NCI-H1092 (cell line): ENCODE measurements around the gene EPS8L1.
"Not testable (repeated sequence)": the region's sequence is repeated elsewhere in the genome, so short reads cannot be mapped to it uniquely, and the experiment has no call there.

Experiments
- DNase-seq: peaks from one replicate; lab custom pipeline; 2025; lab: John Stamatoyannopoulos, UW

The EPS8L1 gene

DNA sequence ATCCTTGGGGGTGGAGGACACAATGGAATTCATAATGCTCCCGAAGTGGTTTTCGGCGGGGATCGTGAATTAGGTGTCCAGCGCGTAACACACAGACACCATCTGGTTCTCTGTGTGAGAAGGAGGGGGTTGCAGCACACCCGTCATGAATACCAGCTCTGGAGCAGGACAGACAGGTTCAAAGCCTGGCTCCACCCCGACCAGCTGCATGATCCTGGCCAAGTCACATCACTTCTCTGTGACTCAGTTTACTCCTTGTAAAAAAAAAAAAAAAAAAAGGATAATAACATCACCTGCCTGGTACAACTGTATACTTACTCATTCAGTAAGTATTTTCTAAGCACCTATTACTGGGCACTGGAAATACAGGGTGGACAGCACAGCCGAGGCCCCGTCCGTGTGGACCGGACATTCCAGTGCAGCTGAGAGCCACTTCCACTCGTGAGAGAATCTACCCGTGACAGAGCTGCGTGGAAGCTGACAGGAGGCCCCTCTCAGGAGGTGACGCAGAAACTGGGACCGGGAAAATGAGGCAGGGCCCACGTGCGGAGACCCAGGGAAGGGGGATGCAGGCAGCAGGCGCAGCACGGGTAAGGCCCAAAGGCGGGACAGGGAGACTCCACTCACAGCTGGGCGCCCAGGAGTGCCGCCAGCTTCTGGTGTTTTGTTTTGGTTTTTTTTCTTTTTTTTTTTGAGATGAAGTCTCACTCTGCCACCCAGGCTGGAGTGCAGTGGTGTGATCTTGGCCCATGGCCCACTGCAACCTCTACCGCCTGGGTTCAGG is 24.7 kb upstream of the EPS8L1 start:
- no peak for DNase-seq

DNA sequence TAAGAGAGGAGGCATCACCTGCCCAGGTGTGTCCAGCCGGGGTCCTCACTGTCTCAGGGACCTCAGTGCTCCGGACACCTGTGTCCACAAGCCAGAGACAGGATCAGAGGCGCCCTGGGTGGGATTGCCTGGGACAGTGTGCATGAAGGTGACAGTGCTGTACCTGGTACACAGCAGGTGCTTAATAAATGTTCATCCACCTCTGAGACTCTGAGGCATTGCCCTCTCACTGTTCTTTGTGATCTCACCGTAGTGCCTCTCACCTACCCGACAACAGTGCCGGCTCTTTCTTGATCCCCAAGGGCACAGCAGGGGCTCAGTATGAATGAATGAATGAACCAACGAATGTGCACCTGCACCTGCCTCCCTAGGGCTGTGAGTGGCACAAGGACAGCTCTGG is 21.9 kb upstream of the EPS8L1 start:
- no peak for DNase-seq

DNA sequence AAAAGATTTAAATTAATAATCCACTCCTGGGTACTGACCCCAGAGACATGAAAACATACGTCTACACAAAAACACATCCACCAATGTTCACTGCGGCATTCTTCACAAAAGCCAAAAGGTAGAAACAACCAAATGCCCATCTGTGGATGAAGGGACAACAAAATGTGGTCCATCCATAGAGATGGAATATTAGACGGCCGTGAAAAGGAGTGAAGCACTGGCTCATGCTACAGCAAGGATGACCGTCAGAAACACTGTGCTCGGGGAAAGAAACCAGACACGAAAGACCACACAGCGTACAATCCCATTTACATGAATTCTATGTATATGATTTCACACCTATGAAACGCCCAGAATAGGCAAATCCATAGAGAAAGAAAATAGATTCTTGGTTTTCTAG is 18.8 kb upstream of the EPS8L1 start:
- no peak for DNase-seq

DNA sequence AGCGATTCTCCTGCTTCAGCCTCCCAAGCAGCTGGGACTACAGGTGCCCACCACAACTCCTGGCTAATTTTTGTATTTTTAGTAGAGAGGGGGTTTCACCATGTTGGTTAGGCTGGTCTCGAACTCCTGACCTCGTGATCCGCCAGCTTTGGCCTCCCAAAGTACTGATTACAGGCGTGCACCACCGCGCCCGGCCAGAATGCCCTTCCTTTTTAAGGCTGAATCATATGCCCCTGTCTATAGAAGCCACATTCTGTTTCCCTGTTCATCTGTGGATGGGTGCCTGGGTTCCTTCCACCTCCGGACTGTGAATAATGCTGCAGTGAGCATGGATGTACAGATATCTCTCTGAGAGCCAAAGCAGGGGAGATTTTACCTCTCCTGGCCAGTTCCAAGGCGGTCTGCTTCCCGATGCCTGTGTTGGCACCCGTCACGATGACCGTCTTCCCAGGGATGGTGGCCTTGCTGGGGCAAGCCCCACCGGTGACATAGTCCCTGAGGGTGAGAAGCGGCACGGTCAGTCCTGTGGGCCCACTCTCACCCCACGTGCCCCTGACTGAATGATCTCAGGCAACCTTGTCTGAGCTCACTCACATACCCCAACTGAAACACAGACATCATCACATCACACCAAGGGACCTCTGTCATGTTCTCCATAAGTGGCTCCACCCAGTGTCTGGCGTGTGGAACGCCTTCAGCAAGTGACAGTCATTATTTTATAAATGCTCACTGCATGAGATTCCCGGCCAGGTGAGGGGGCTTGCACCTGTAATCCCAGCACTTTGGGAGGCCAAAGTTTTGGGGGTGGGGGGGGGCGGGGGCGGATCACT is 16.7 kb upstream of the EPS8L1 start:
- no peak for DNase-seq

DNA sequence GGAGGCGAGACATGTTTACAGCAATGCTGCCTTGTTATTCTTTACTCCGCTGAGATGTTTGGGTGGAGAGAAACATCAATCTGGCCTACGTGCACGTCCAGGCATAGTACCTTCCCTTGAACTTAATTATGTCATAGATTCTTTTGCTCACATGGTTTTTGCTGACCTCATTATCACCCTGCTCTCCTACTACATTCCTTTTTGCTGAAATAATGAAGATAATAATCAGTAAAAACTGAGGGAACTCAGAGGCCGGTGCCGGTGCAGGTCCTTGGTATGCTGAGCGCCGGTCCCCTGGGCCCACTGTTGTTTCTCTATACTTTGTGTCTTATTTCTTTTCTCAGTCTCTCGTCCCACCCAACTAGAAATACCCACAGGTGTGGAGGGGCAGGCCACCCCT is 15.4 kb upstream of the EPS8L1 start:
- DNase-seq, result not testable (repeated sequence)

DNA sequence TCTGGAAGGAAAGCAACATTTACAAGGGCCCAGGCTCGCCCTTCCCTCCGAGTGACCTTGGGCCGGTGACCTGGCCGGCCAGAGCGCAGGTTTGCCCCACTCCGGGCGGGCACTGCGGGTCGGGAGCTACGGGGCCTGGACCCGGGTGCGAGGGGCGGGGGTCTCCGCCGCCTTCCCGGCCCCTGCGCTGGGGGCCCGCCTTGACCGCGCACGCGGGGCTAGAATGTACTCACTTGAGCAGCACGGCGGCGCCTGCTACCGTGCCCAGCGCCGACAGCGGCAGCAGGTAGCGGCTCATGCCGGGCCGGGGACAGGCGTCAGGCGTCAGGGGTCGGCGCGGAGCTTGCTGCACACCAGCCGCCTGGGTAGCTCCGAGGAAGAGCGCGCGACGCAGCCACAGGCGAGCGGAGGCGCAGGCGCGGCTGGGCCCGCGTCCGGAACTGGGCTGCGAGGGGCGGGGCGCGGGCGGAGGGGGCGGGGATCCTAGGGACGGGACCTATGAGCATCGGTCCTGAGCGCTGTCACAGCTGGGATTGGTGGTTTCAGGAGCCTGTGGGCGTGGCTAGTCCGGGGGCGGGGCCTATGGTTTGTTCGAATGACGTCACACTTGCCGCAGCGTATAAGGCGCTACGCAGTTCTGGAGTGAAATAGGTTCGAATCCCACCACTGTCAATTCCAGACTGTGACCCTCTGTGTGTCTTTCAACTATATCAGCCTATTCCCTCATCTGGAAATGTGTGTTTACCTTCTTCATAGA is 12.8 kb upstream of the EPS8L1 start, which contains the start of gene RDH13:
TSS of gene RDH13 (minus strand) at position 414 of the 757 bp plus-strand sequence. CDS start at position 298, 116 bp downstream.
- peak; percentile 89 for DNase-seq

DNA sequence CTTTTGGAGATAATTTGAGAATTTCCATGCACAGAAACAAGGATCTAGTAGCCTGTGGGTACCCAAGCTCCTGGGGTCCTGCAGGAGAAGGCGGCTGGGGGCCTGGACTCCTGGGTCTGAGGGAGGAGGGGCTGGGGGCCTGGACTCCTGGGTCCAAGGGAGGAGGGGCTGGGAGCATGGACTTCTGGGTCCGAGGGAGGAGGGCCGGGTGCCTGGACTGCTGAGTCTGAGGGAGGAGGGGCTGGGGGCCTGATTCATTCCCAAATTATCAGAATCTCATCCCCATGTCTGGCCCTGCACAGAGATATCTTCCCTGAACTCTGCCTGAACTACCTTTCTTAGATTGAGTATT is 12.2 kb upstream of the EPS8L1 start:
- no peak for DNase-seq

DNA sequence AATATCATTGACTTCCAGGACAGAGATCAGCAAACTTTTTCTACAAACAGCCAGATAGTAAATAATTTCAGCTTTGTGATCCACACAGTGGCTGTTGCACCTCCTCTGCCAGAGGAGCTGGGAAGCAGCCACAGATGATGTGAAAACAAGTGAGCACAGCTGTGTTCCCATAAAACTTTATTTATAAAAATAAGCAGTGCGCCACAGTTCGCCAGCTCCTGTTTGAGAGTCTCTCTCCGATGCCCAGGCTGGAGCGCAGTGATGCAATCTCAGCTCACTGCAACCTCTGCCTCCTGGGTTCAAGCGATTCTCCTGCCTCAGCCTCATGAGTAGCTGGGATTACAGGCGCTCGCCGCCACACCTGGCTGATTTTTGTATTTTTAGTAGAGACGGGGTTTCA is 10.2 kb upstream of the EPS8L1 start:
- DNase-seq, result not testable (repeated sequence)

DNA sequence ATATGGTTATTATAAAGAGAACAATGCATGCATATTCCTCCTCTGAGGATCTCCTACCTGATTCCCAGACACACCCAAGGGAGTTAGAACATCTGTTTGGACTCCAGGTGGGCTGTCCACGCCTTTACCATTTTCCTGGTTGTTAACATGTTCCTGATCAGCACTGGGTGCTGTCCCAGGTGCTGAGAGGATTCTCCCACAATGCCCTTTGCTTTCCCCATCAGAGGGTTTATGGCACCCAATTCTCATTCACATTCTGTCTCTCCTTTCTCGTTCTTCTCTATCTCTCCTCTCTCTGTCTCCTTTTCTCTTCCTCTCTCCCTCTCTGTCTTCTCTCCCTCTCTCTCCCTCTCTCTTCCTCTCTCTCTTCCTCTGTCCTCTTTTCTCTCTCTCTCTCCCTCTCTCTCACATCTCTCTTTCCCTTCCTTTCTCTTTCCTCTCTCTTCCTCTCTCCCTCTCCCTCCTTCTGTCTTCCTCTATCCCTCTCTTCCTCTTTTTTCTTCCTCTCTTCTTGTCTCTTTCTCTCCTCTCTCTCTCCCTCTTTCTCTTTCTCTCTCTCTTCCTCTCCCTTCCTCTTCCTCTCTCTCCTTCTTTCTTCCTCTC is 9.5 kb upstream of the EPS8L1 start:
- DNase-seq, result no peak

DNA sequence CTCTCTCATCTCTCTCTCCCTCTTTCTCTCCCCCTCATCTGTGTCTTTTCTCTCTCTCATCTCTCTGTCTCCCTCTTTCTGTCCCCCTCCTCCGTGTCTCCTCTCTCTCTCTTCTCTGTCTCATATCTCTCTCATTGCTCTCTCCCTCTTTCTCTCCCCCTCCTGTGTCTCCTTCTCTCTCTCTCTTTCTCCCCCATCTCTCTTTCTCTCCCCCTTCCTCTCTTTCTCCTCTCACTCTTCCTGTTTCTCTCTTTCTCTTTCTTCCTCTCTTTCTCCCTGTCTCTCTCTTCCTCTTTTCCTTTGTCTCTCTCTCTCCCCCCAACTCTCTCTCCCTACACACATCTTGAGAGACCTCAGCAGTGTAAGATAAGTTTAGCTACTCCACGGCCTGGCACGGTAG is 7.8 kb upstream of the EPS8L1 start:
- no peak for DNase-seq

DNA sequence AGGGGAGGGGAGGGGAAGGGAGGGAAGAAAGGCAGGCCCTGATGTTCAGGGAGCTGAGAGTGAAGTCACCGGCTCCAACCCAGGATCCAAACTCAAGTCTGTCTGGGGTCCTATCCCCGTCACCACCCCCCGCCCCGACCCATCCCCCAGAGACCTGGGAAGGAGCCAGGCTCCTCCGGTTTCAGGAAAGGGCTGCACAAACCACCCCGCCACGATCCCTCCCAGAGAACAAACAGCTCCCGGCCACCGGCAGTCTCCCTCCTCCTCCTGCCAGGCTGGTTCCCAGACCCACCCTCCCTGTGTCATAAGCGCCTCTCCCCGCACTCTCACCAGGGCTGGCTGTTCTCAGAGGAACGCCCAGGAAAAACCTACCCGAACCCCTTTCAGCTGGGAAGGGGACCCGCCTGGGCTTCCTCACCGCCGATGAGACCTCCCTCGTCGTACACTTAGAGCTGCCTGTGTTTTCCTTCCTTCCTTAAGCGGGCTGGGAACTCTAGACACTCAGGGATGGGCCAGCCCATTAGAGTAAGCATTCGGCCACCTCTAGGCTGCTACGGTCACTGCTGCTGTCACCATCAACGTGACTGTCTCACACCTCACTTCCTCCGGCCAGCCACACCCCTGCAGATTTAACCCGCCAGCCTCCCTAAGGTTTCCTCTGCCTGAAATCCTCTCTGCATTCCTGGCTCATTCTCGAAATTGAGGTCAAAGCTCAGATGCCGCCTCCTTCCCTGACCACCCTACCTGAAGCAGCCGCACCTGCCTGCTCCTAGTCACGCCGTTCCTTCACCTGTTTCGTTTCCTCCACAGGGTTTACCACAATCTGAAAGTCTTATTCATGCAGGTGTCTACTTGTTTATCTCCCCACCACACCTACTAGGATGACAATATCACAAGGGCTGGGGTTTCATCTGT is 6.5 kb upstream of the EPS8L1 start:
- DNase-seq, result no peak

DNA sequence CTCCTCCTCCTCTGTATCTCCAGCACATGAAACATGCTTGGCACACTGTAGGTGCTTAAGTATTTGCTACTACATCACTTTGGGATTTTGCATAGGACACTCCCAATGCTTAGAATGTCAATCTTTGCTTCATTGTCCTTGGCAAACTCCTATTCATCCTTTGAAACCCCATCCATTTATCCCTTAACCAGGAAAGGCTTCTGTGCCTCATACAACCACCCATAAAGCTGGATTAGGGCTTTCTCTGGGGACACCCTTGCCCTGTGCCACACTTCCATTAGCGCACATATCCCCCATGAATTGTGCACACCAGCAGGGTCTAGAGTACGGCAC is 5.8 kb upstream of the EPS8L1 start:
- DNase-seq, result no peak

DNA sequence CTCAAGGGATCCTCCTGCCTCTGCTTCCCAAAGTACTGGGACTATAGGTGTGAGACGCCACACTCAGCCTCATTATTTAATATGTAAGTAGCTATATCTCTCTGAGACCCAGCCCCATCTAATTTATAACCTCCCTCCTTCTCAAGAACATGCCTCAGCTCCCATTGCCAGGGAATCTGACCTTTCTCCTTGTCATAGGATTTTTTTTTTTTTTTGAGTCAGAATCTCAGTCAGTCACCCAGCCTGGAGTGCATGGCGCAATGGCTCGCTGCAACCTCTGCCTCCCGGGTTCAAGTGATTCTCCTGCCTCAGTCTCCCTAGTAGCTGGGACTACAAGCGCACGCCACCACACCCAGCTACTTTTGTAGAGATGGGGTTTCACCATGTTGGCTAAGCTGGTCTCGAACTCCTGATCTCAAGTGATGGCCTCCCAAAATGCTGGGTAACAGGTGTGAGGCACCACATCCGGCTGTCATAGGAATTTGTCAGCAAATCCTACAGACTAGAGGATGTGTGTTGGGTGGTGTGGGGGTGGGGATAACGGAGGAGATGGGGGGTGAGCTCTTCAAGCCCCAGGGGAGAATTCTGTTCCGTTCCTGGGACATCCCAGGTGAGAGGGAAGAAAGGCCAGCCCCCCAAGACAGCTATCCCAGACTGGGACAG is 5.1 kb upstream of the EPS8L1 start:
- no peak for DNase-seq

DNA sequence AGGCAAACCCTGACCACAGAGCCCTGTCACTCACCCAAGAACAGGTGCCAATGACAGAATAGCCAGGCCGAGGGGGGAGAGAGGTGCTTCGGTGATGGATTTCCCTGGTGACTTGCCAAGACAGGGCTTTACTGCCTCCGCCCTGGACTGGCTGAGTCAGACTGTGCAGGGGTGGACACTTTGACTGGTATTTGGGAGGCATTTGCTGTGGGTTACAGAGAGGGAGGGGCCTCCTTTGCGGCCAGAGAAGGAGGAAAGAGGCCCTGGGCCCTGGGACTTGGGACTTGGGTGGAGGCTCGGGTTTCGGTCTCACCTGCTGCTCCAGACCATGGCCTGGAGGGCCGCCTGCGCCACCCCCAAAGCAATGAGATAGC is 4.6 kb upstream of the EPS8L1 start:
- no peak for DNase-seq

DNA sequence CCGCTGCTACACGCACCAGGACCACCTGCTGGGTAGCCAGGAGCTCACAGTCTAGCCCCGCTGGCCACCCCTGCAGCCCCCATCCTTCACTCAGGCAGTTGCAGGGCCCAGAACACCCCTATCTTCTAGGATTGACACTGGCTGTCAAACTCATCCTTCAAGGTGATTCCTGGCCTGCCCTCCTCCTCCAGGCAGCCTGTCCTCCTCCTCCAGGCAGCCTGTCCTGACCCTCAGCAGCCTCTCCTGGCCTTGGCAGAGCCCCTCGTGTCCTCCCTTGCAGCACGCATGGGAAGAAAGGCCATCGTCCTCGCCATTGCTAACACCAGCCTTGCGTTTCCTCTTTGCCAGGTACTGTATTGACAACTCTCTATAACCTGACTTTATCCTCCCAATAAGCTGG is 3.8 kb upstream of the EPS8L1 start:
- no peak for DNase-seq

DNA sequence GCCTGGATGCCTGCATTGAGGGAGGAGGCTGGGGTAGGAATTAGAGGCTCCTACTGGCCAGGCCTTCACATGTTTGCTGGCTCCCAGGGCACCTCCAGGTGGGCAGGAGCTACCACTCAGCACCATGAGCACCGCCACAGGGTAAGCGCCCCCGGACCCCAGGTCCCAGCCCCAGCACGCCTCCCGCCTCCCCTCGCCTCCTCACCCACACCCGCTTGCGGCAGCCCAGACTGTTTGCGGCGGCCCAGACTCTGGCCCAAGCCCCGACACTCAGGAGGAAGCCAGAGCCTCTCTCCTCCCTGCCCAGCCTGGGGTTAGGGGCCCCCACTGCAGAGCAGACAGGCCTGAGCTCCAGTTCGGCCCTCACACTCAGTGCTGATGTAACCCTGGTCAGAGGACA is 652 bp downstream of the EPS8L1 start:
- no peak for DNase-seq

DNA sequence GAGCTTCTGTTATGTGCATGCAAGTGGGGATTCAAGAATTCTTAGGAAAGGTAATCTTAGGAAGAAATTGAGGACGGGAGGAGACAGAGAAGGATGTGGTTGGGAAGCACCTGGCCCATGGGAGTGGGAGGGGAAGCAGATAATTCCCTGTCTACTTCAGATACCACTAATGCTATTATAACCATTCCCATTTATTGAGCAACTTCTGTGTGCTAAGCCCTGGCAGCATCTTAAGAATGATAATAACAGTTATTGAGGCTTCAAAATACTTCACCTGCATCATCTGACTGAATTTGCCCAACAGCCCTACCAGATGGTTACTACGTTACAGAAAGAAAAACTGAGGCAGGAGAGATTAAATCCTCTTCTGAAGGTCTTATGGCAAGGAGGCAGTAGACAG is 1.4 kb downstream of the EPS8L1 start:
- no peak for DNase-seq

DNA sequence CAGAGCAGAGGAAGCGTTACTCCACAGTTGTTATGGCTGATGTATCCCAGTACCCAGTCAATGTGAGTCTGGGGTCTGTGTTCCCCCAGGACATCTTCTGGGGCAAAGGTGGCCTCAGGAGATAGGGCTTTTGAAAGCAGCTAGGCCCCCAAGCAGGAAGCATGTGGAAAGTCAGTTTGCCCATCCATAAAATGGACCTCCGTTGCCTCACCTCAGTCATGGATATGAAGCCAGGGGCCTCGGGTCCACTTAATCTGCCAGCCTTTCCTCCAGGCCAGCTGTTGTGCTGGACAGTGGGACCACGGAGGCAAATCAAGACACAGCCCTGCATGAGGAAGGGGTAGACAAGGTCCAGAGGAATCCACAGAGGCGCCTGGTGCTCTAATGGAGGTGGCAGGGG is 3.3 kb downstream of the EPS8L1 start:
- DNase-seq, result no peak

DNA sequence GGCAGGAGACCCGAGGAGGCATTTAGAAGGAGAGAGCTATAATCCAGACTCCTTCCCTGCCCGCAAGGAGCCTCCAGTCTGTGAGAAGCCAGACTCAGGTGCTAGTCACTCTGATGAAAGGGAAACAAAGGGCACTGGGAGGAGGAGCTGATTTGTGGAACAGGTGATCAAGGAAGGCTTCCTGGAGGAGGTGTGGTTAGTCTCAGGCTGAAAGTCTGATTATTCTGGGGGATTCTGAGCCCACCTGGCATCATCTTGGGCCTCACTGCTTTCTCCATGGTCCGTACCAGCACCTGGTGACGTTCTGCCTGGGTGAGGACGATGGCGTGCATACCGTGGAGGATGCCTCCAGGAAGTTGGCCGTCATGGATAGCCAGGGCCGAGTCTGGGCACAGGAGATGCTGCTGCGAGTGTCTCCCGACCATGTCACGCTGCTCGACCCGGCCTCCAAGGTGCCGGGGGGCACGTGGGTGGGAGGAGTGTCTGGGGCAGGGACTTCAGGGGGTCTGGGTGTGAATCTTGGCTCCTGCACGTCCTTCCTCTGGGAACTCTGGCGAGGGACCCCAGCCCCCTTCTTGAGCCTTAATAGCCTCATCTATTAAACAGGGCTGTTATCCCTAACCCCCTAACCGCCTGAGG is 3.9 kb downstream of the EPS8L1 start:
- no peak for DNase-seq
